ENCODE measurements around the gene SYNE4.

DNA sequence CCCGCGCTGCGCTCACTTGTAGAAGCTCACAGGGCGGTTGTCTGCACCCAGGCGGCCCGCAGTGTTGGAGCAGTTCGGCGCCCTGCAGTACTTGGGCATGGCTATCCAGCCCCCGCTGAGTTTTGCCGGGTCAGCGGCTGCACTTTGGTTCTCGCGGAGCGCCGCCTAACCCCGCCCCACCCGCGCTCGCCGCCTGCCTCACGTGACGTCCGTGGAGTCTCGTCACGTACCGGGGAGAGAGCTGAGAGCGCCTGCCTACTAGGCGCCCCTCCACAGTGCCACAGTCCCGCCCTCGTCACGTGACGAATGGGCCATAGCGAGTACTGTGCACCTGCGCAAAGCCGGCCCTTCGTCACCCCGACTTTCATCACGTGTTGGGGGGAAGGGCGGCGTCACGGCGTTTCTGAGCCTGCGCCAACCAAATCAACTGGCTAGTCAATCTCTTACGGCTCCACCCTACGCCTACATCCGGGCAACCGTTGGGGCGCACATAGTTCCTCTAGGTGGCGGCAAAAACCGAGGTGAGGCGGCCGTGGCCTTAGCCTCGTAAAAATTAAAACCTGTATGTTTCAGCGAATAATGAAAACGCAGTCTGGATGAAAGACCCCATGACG, 45.6 kb upstream of the SYNE4 start, which contains the start of gene THAP8:
- TF ChIP-seq EP300 (IDR thresholded peaks at IDR 0.05): no peak
- TF ChIP-seq POLR2AphosphoS5 (IDR thresholded peaks at IDR 0.05): peak; percentile 36 to 96 (median 74)
- TF ChIP-seq, protein P1, sequence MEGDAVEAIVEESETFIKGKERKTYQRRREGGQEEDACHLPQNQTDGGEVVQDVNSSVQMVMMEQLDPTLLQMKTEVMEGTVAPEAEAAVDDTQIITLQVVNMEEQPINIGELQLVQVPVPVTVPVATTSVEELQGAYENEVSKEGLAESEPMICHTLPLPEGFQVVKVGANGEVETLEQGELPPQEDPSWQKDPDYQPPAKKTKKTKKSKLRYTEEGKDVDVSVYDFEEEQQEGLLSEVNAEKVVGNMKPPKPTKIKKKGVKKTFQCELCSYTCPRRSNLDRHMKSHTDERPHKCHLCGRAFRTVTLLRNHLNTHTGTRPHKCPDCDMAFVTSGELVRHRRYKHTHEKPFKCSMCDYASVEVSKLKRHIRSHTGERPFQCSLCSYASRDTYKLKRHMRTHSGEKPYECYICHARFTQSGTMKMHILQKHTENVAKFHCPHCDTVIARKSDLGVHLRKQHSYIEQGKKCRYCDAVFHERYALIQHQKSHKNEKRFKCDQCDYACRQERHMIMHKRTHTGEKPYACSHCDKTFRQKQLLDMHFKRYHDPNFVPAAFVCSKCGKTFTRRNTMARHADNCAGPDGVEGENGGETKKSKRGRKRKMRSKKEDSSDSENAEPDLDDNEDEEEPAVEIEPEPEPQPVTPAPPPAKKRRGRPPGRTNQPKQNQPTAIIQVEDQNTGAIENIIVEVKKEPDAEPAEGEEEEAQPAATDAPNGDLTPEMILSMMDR (IDR thresholded peaks at IDR 0.05): peak; percentile 42 to 51
- TF ChIP-seq POLR2A (IDR thresholded peaks at IDR 0.05): no peak

Measured in suprapubic skin (tissue), 4 donors.